ENCODE results near the gene ASPM. TPM values are rescaled to one million over a fixed set of nuclear protein-coding genes. Genes with fewer than 3 reads are reported as not detected.
A peak's percentile ranks its signal among the peaks of the same experiment; 100 is the strongest.

Gene ASPM
- polyA plus RNA-seq, 2 donors, result 3.8 to 4.2 TPM

DNA sequence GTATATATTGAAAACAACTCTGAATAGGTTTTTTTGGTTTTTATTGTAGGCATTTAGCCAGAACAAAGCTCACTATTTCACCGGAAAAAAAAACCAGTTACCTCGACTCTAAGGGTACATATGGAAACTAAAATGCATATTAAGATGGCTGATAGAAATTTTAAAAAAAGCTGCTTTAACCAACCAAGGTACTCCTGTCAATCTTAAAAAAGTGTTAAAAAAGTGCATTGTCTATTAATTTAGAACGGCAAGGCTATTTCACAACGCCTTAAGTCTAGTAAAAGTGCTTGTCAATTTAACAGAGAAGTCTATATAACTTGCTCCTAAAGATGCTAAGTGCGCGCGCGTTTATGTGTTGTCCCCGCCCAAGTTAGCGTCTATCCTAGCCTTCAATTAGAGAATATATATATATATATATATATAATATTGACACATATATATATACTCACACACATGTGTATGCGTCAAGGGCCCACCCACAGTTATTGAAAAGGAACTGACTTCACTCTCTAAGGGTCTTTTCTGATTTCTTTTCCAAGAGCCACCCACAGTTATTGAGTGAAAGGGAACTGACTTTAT is 934 bp downstream of the ASPM start:
- H3K9me3 ChIP-seq (ENCODE audit: control insufficient read depth in 2 of 2, insufficient read depth in 1 of 2, low read depth in 1 of 2, low read length in 1 of 2), result no peaks in the 10 kb centered on the region
- peak overlapping the region; percentile 74 to 92 for H3K4me3 ChIP-seq (ENCODE audit: low read depth in 1 of 2, low read length in 2 of 2)
- WGBS, 2 donors, result 3 to 7% methylated on average over 11 of the region's 11 CpGs
- H3K36me3 ChIP-seq (ENCODE audit: control insufficient read depth in 2 of 2, insufficient read depth in 2 of 2, low read length in 1 of 2), result no peaks in the 10 kb centered on the region
- H3K27ac ChIP-seq (ENCODE audit: low read depth in 2 of 2, low read length in 1 of 2), result peak overlapping the region in 1 of 2 donors; percentile 43
- H3K4me1 ChIP-seq (ENCODE audit: control insufficient read depth in 2 of 2, insufficient read depth in 2 of 2, low read length in 1 of 2), result no peaks in the 10 kb centered on the region
- no peaks in the 10 kb centered on the region for H3K27me3 ChIP-seq (ENCODE audit: control insufficient read depth in 1 of 2, insufficient read depth in 2 of 2, low read length in 2 of 2)

DNA sequence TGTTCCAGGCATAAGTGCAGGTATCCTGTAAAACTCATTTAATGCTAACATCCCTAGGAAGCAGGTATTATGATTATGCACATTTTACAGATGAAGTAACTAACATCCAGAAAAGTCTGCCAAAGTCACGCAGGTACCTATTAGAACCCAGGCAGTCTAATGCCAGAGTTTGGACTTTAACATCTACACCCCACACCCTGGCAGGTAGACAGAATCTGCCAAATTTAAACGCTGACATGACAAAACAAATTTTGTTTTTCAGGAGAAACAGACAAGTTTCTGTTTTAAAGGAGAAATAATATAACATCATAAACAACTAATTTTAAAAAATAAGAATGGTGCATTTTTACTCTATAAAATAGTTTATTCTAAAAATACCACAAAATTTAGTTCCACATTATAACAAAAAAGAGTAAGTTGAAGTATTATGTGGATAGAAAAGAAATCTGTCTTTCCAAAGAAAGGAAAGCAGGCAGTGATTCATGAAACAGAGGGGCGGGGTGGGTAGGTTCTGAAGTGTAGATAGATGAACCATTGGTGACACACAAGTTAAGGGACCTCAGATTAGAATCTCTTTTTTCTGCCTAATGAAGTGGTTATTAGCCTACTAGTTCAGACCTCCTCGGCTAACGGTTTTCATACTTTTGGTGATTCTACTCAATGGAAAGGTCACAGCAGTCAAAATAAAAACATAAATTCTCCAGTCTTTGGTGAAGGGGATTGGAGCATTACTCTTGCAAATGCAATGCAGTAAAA is 1.7 kb downstream of the ASPM start:
- H3K27ac ChIP-seq (ENCODE audit: low read depth in 2 of 2, low read length in 1 of 2), result no peak overlapping the region
- 44 to 46% methylated on average over 5 of the region's 5 CpGs for WGBS, 2 donors

DNA sequence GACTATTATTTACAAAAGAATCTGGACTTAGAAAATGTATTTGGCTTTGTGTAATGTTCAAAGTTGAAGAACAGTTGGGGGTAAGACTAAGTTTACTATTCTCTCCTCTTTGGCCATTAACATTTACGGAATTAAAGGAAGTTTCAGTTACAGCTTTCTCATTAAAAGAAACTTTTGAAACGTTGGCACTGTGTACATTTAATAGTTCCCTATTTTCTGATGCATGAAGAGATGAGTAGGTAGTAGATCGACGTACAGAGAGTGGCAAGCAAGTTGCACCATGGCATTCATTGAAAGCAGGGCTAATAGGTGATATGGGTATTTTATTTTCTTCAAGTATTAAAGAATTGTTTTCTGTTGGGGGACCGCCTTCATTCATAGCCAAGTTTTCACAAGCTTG is 3.2 kb downstream of the ASPM start:
- Histone ChIP-seq H3K4me1 (ENCODE audit: control insufficient read depth in 2 of 2, insufficient read depth in 2 of 2, low read length in 1 of 2) (no peaks in the 10 kb centered on the region), H3K4me3 (ENCODE audit: low read depth in 1 of 2, low read length in 2 of 2) (no peak overlapping the region), H3K27ac (ENCODE audit: low read depth in 2 of 2, low read length in 1 of 2) (no peak overlapping the region), H3K27me3 (ENCODE audit: control insufficient read depth in 1 of 2, insufficient read depth in 2 of 2, low read length in 2 of 2) (no peaks in the 10 kb centered on the region), H3K36me3 (ENCODE audit: control insufficient read depth in 2 of 2, insufficient read depth in 2 of 2, low read length in 1 of 2) (no peaks in the 10 kb centered on the region), H3K9me3 (ENCODE audit: control insufficient read depth in 2 of 2, insufficient read depth in 1 of 2, low read depth in 1 of 2, low read length in 1 of 2) (no peaks in the 10 kb centered on the region)
- 64 to 69% methylated on average over 5 of the region's 5 CpGs for WGBS, 2 donors

More for the DNA sequence above, 1.7 kb downstream of the ASPM start:
- no peaks in the 10 kb centered on the region for H3K36me3 ChIP-seq (ENCODE audit: control insufficient read depth in 2 of 2, insufficient read depth in 2 of 2, low read length in 1 of 2)
- H3K4me3 ChIP-seq (ENCODE audit: low read depth in 1 of 2, low read length in 2 of 2), result peak overlapping the region in 1 of 2 donors; percentile 92
- H3K9me3 ChIP-seq (ENCODE audit: control insufficient read depth in 2 of 2, insufficient read depth in 1 of 2, low read depth in 1 of 2, low read length in 1 of 2), result no peaks in the 10 kb centered on the region
- H3K4me1 ChIP-seq (ENCODE audit: control insufficient read depth in 2 of 2, insufficient read depth in 2 of 2, low read length in 1 of 2), result no peaks in the 10 kb centered on the region
- no peaks in the 10 kb centered on the region for H3K27me3 ChIP-seq (ENCODE audit: control insufficient read depth in 1 of 2, insufficient read depth in 2 of 2, low read length in 2 of 2)

DNA sequence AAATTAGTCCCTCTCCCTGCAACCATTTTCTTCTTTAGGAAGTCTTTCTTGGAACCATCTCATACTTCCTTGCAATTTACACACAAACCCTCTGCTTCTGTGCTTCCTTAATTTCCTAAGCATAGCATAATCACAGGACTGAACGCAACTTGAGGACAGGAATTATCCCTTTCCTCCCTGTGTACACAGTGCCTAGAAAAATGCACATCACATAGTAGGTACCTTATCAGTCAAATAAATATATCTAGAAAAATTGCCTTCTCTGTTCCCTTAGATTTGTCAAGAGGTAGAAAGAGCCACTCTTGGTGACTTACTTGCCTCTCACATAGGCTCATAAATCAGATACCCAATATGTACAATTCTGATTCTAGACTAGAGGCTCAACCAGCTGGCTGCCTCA is 4.9 kb downstream of the ASPM start:
- no peaks in the 10 kb centered on the region for H3K4me1 ChIP-seq (ENCODE audit: control insufficient read depth in 2 of 2, insufficient read depth in 2 of 2, low read length in 1 of 2)
- no peaks in the 10 kb centered on the region for H3K27me3 ChIP-seq (ENCODE audit: control insufficient read depth in 1 of 2, insufficient read depth in 2 of 2, low read length in 2 of 2)
- H3K36me3 ChIP-seq (ENCODE audit: control insufficient read depth in 2 of 2, insufficient read depth in 2 of 2, low read length in 1 of 2), result no peaks in the 10 kb centered on the region
- H3K27ac ChIP-seq (ENCODE audit: low read depth in 2 of 2, low read length in 1 of 2), result no peak overlapping the region
- H3K4me3 ChIP-seq (ENCODE audit: low read depth in 1 of 2, low read length in 2 of 2), result no peak overlapping the region
- 93 to 96% methylated on average over 1 of the region's 1 CpG for WGBS, 2 donors
- H3K9me3 ChIP-seq (ENCODE audit: control insufficient read depth in 2 of 2, insufficient read depth in 1 of 2, low read depth in 1 of 2, low read length in 1 of 2), result no peaks in the 10 kb centered on the region

DNA sequence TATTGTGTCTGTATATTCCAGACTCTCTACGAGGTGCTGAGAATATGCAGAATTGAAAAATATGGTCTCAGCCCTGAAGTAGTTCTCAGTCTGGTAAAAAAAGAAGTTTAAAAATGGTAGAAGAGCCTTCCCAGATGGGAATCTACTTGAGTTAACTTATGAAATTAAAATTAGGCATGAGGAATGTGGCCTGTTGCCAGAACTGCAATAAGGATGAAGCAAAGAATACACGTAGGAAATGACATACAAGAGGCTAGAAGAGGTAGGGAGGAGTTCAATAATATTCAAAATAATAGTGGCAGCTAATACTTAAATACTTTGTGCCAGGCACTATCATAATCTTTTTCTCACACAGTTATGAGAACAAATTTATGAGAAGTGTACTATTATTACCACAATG is 6.3 kb downstream of the ASPM start:
- H3K4me3 ChIP-seq (ENCODE audit: low read depth in 1 of 2, low read length in 2 of 2), result no peak overlapping the region
- no peaks in the 10 kb centered on the region for H3K27me3 ChIP-seq (ENCODE audit: control insufficient read depth in 1 of 2, insufficient read depth in 2 of 2, low read length in 2 of 2)
- no peaks in the 10 kb centered on the region for H3K4me1 ChIP-seq (ENCODE audit: control insufficient read depth in 2 of 2, insufficient read depth in 2 of 2, low read length in 1 of 2)
- no peaks in the 10 kb centered on the region for H3K36me3 ChIP-seq (ENCODE audit: control insufficient read depth in 2 of 2, insufficient read depth in 2 of 2, low read length in 1 of 2)
- no peak overlapping the region for H3K27ac ChIP-seq (ENCODE audit: low read depth in 2 of 2, low read length in 1 of 2)
- 67% methylated on average over 2 of the region's 2 CpGs for WGBS, 2 donors
- no peaks in the 10 kb centered on the region for H3K9me3 ChIP-seq (ENCODE audit: control insufficient read depth in 2 of 2, insufficient read depth in 1 of 2, low read depth in 1 of 2, low read length in 1 of 2)

DNA sequence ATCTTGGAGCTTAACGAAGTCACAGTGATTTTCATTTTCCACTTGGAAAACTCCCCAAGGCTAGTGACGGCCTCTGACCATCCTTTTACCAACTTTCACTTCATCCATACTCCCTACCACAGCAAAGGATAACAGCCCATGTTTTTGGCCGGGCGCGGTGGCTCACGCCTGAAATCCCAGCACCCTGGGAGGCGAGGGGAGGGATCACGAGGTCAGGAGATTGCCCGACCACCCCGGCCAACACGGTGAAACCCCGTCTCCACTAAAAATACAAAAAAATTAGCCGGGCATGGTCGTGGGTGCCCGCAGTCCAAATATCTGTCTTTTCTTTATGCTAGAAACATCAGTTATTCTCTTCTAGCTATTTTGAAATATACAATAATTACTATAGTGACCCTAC is 7.3 kb downstream of the ASPM start:
- WGBS, 2 donors, result 97% methylated on average over 15 of the region's 15 CpGs
- Histone ChIP-seq H3K9me3 (ENCODE audit: control insufficient read depth in 2 of 2, insufficient read depth in 1 of 2, low read depth in 1 of 2, low read length in 1 of 2) (no peaks in the 10 kb centered on the region), H3K27me3 (ENCODE audit: control insufficient read depth in 1 of 2, insufficient read depth in 2 of 2, low read length in 2 of 2) (no peaks in the 10 kb centered on the region), H3K4me3 (ENCODE audit: low read depth in 1 of 2, low read length in 2 of 2) (no peak overlapping the region), H3K4me1 (ENCODE audit: control insufficient read depth in 2 of 2, insufficient read depth in 2 of 2, low read length in 1 of 2) (no peaks in the 10 kb centered on the region), H3K27ac (ENCODE audit: low read depth in 2 of 2, low read length in 1 of 2) (no peak overlapping the region), H3K36me3 (ENCODE audit: control insufficient read depth in 2 of 2, insufficient read depth in 2 of 2, low read length in 1 of 2) (no peaks in the 10 kb centered on the region)

DNA sequence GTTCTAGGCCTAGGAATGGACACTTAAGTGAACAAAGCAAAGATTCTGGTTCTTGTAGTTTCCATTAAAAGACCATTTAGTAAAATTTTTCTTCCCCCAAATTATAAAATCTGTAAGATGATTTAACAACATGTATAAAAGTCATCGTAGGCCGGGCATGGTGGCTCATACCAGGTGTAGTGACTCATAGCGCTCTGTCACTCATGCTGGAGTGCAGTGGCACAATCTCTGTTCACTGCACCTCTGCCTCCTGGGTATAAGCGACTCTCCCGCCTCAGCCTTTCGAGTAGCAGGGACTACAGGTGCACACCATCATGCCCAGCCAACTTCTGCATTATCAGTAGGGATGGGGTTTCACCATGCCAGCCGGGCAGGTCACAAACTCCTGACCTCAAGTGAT is 9.1 kb downstream of the ASPM start:
- Histone ChIP-seq H3K27me3 (ENCODE audit: control insufficient read depth in 1 of 2, insufficient read depth in 2 of 2, low read length in 2 of 2) (no peaks in the 10 kb centered on the region), H3K4me3 (ENCODE audit: low read depth in 1 of 2, low read length in 2 of 2) (no peak overlapping the region), H3K36me3 (ENCODE audit: control insufficient read depth in 2 of 2, insufficient read depth in 2 of 2, low read length in 1 of 2) (no peaks in the 10 kb centered on the region), H3K4me1 (ENCODE audit: control insufficient read depth in 2 of 2, insufficient read depth in 2 of 2, low read length in 1 of 2) (no peaks in the 10 kb centered on the region), H3K9me3 (ENCODE audit: control insufficient read depth in 2 of 2, insufficient read depth in 1 of 2, low read depth in 1 of 2, low read length in 1 of 2) (no peaks in the 10 kb centered on the region), H3K27ac (ENCODE audit: low read depth in 2 of 2, low read length in 1 of 2) (no peak overlapping the region)
- WGBS, 2 donors, result 83% methylated on average over 7 of the region's 7 CpGs

DNA sequence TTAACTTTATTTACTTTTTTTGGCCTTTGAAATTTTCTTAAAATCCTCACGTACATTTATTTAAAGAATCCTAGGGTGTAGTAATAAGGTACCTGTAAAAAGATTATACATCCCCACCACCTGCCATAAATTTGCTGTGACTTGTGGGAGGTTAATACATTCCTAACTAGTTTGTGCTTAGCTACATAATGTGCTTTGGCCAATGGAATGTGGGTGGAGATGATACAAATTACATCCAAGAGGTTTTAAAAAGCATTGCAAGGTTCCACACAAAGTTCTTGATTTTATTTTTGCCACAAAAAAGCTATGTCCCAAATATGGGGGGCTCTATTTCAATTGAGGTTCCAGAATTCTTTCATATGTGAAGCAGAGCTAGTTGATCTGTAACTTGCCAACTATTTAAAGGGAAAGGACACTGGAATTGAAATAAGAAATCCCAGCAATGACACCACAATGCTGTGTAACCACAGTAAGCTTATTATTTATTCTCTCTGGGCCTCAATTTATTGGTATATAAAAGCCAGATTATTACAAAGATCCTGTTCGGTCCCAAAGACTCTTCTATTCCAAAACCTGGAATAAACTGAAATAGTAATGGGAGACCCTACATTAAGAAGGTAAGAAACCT is 15.7 kb downstream of the ASPM start:
- no peak overlapping the region for H3K4me3 ChIP-seq (ENCODE audit: low read depth in 1 of 2, low read length in 2 of 2)
- no peaks in the 10 kb centered on the region for H3K27me3 ChIP-seq (ENCODE audit: control insufficient read depth in 1 of 2, insufficient read depth in 2 of 2, low read length in 2 of 2)
- no peak overlapping the region for H3K27ac ChIP-seq (ENCODE audit: low read depth in 2 of 2, low read length in 1 of 2)
- 86 to 89% methylated on average over 2 of the region's 2 CpGs for WGBS, 2 donors
- H3K36me3 ChIP-seq (ENCODE audit: control insufficient read depth in 2 of 2, insufficient read depth in 2 of 2, low read length in 1 of 2), result no peaks in the 10 kb centered on the region
- no peaks in the 10 kb centered on the region for H3K9me3 ChIP-seq (ENCODE audit: control insufficient read depth in 2 of 2, insufficient read depth in 1 of 2, low read depth in 1 of 2, low read length in 1 of 2)
- H3K4me1 ChIP-seq (ENCODE audit: control insufficient read depth in 2 of 2, insufficient read depth in 2 of 2, low read length in 1 of 2), result no peaks in the 10 kb centered on the region

DNA sequence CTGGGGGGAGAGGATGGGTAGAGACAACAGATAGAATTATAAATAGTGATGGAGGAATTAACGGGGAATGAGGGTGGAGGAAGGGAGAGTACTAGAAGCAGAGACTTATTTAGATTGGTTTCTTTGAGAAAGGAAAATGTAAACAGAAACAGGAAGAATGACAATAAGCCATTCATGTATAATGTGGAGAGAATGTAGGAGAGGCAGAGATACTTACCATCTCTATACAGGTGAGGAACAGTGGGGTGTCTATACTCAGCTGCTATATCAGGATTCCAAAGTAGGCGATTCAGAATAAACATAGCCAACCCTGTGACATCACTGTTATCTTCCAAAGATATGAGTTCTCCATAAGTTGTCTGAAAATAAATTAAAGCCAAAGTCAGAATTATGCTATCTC is 16.8 kb downstream of the ASPM start:
- no peak overlapping the region for H3K27ac ChIP-seq (ENCODE audit: low read depth in 2 of 2, low read length in 1 of 2)
- H3K36me3 ChIP-seq (ENCODE audit: control insufficient read depth in 2 of 2, insufficient read depth in 2 of 2, low read length in 1 of 2), result no peaks in the 10 kb centered on the region
- 90 to 91% methylated on average over 2 of the region's 2 CpGs for WGBS, 2 donors
- H3K4me1 ChIP-seq (ENCODE audit: control insufficient read depth in 2 of 2, insufficient read depth in 2 of 2, low read length in 1 of 2), result no peaks in the 10 kb centered on the region
- H3K27me3 ChIP-seq (ENCODE audit: control insufficient read depth in 1 of 2, insufficient read depth in 2 of 2, low read length in 2 of 2), result no peaks in the 10 kb centered on the region
- no peak overlapping the region for H3K4me3 ChIP-seq (ENCODE audit: low read depth in 1 of 2, low read length in 2 of 2)
- no peaks in the 10 kb centered on the region for H3K9me3 ChIP-seq (ENCODE audit: control insufficient read depth in 2 of 2, insufficient read depth in 1 of 2, low read depth in 1 of 2, low read length in 1 of 2)

Data from esophagus (tissue), 2 donors.